ENCODE data around the gene ZP1. TPM values are rescaled to one million over a fixed set of nuclear protein-coding genes. Genes with fewer than 3 reads are reported as not detected.

The ZP1 gene
- total and polyA plus RNA-seq, 10 donors: 0.05 to 0.07 TPM; not detected in 8

GRCh38 chr11:60922906-60923305 is 55.6 kb downstream of the ZP1 start:
- intact Hi-C loops (cut with DNase I; ENCODE audit: low total_unique reads): no loop called here
- WGBS, 5 donors: 89 to 93% (median 92%) methylated on average over 6 of the region's 6 CpGs
- Histone ChIP-seq H3K9me3 (no peaks in the 10 kb centered on the region), H3K27me3 (replicated peaks in 1 of 7) (peaks cover 0 to 35% (median 15%) of the 10 kb centered on the region in 7 donors), H3K4me3 (no peak overlapping the region), H3K4me1 (peaks cover 20 to 57% (median 47%) of the 10 kb centered on the region in 6 donors), H3K27ac (no peak overlapping the region), H3K36me3 (peaks cover 8 to 44% (median 36%) of the 10 kb centered on the region in 6 donors)
- TF ChIP-seq CTCF (IDR thresholded peaks at IDR 0.05 in 8 of 11, conservative IDR thresholded peaks at IDR 0.05 in 3 of 11): no peak
- TF ChIP-seq POLR2AphosphoS5 (IDR thresholded peaks at IDR 0.05): no peak
- TF ChIP-seq POLR2A (IDR thresholded peaks at IDR 0.05): no peak
- peak; percentile 59 for DNase-seq

GRCh38 chr11:60923326-60923725 is 56.0 kb downstream of the ZP1 start:
- Histone ChIP-seq H3K36me3 (peaks cover 8 to 44% (median 36%) of the 10 kb centered on the region in 6 donors), H3K27me3 (replicated peaks in 1 of 7) (peaks cover 0 to 35% (median 15%) of the 10 kb centered on the region in 7 donors), H3K4me3 (no peak overlapping the region), H3K9me3 (no peaks in the 10 kb centered on the region), H3K27ac (no peak overlapping the region), H3K4me1 (peaks cover 20 to 52% (median 43%) of the 10 kb centered on the region in 6 donors)
- no peak for DNase-seq
- WGBS, 5 donors: 77 to 92% (median 89%) methylated on average over 5 of the region's 5 CpGs
- intact Hi-C loops (cut with DNase I; ENCODE audit: low total_unique reads): no loop called here
- TF ChIP-seq POLR2AphosphoS5 (IDR thresholded peaks at IDR 0.05): no peak
- no peak for TF ChIP-seq POLR2A (IDR thresholded peaks at IDR 0.05)
- TF ChIP-seq CTCF (IDR thresholded peaks at IDR 0.05 in 8 of 11, conservative IDR thresholded peaks at IDR 0.05 in 3 of 11): no peak

GRCh38 chr11:60923800-60924109 is 56.4 kb downstream of the ZP1 start:
- H3K4me1 ChIP-seq: peaks cover 18 to 48% (median 39%) of the 10 kb centered on the region in 6 donors
- peaks cover 0 to 35% (median 15%) of the 10 kb centered on the region in 7 donors for H3K27me3 ChIP-seq (replicated peaks in 1 of 7)
- peak overlapping the region in 3 of 8 donors; percentile 51 to 85 (median 71) for H3K4me3 ChIP-seq
- WGBS, 5 donors: 50 to 62% (median 59%) methylated on average over 6 of the region's 6 CpGs
- H3K9me3 ChIP-seq: no peaks in the 10 kb centered on the region
- TF ChIP-seq POLR2A (IDR thresholded peaks at IDR 0.05) (no peak), CTCF (IDR thresholded peaks at IDR 0.05 in 8 of 11, conservative IDR thresholded peaks at IDR 0.05 in 3 of 11) (no peak), POLR2AphosphoS5 (IDR thresholded peaks at IDR 0.05) (no peak)
- peak; percentile 76 for DNase-seq
- H3K36me3 ChIP-seq: peaks cover 8 to 44% (median 36%) of the 10 kb centered on the region in 6 donors
- intact Hi-C loops (cut with DNase I; ENCODE audit: low total_unique reads): no loop called here
- H3K27ac ChIP-seq: no peak overlapping the region

- Histone ChIP-seq H3K4me3 (peak within 1 kb of the TSS; percentile 37 to 85 (median 52)), H3K36me3 (peaks cover 8 to 44% (median 36%) of the 10 kb centered on the region in 6 donors), H3K27me3 (replicated peaks in 1 of 7) (peaks cover 0 to 35% (median 15%) of the 10 kb centered on the region in 7 donors), H3K9me3 (no peaks in the 10 kb centered on the region), H3K4me1 (peaks cover 14 to 43% (median 34%) of the 10 kb centered on the region in 6 donors), H3K27ac (peak within 1 kb of the TSS in 2 of 8 donors; percentile 21 to 53)
- intact Hi-C loops (cut with DNase I; ENCODE audit: low total_unique reads): no loop called here
- TF ChIP-seq POLR2A (IDR thresholded peaks at IDR 0.05) (no peak), CTCF (IDR thresholded peaks at IDR 0.05 in 8 of 11, conservative IDR thresholded peaks at IDR 0.05 in 3 of 11) (no peak), POLR2AphosphoS5 (IDR thresholded peaks at IDR 0.05) (peak; percentile 25 to 67 (median 64))
- 0 to 5% (median 1%) methylated on average over 42 to 69 of the region's 69 CpGs for WGBS, 5 donors
- DNase-seq: peak; percentile 87
These were observed 57.0 kb downstream of the ZP1 start, which contains the start of gene TMEM132A for GRCh38 chr11:60924110-60924905. TSS of gene TMEM132A (plus strand) at chr11:60924460. CDS start at chr11:60924634, 174 bp downstream.

Measured in spleen (tissue), 11 donors.